IPS-NIHi11 (cell line): Measurements from ENCODE around the gene LRRC19.

Source experiments
- DNase-seq: peaks from one replicate; pipeline ENCODE4 v3.0.0; 2012; ENCODE audit warnings: mixed read lengths, low spot score

Gene LRRC19, protein sequence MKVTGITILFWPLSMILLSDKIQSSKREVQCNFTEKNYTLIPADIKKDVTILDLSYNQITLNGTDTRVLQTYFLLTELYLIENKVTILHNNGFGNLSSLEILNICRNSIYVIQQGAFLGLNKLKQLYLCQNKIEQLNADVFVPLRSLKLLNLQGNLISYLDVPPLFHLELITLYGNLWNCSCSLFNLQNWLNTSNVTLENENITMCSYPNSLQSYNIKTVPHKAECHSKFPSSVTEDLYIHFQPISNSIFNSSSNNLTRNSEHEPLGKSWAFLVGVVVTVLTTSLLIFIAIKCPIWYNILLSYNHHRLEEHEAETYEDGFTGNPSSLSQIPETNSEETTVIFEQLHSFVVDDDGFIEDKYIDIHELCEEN

DNA sequence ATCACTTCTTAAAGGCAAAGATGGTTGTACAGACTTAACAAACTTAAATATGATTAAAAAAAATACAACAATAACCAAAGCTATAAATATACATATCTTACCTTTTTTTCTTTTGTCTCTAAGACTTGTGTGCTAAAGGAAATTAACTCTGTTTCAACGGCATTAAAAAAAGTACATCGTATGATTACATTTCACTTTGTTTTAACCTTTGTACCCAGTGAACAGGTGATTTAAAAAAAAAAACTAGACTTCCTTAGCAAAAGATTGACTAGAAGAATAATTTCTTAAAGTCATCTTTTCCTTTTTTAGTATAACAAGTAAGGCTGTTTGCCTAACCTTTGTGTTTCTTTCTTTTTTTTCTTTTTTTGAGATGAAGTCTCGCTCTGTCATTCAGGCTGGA is at the start of gene LRRC19:
TSS of gene LRRC19 (minus strand) at position 182 of the 400 bp plus-strand sequence. CDS start 5,978 bp downstream, outside the sequence.
- no peak for DNase-seq

DNA sequence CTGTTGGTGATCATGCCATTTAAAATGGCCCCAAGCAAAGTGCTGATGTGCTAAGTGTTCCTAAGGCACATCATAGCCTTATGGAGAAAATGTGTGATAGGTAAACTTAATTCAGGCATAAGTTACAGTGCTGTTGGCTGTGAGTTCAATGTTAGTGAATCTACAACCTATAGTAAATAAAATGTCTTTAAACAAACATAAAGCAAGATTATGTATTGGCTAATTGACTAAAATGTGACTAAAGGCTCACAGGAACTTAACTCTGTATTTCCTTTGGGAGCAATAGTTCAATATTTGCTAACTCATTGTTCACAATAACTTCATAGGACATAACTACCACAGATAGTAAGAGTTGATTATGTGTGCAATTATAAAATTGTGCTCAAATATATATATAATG is 49.4 kb upstream of the LRRC19 start:
- no peak for DNase-seq

DNA sequence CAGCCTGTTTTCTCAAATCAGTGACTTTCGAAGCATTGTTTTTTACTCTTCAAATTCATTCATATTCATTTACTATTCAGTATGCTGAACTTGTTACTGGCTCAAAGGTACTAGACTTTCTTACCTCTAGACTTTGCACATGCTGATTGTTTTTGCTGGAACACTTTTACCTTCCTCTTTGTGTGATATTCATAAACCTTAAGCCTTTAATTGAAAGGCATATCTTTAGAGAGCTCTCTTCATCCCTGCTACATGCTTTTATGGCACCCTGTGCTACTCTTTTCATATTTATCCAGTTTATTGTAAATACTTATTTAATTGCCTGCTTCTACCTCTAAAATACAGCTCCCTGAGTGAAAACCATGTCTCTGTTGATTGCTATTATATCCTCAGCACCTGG is 48.7 kb upstream of the LRRC19 start:
- no peak for DNase-seq

DNA sequence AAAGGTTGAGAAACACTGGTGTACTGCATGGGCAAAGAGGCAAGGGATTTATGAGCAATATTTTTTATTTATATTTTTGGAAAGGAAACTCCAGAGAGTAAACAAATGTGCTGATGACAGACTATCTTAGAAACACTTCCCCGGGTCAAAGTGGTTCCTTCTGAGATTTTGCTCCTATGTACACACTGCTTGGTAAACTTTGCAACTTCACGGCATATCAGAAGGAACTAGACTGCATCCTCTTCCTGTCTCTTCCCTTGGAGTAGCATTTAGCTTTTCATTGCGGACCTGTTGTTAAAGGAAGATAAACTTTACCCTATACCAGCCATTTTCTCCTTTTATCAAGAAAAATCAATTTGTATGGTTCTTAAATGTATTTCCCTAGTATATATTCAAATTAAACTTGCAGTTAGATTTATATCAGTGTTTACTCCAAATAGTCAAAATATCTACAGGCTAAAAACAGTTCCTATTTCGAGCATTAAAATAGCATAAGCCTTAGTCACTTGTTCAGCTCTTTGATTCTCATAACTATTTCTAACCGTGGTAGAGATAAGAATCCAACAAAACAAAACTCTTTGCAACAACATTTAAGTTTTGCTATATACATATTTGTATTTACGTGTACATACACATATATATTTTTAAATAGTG is 48.0 kb upstream of the LRRC19 start:
- DNase-seq, result no peak

DNA sequence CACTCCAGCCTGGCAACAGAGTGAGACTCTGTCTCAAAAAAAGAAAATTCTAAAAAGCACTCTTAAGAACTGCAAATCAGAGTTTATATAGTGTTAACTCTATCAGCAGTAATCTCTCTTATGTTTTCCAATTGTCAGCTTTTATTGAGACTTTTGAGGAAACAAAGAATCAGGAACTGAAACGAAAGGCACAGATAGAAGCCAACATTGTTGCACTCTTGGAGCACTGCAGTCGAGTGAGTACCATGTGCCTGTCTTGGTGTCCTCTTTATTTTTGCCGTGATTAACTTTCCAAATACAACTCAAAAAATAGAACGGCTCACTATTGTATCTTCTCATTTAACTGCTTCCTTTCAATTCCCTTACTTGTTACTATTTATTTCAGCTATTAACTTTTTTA is 41.7 kb upstream of the LRRC19 start:
- no peak for DNase-seq

DNA sequence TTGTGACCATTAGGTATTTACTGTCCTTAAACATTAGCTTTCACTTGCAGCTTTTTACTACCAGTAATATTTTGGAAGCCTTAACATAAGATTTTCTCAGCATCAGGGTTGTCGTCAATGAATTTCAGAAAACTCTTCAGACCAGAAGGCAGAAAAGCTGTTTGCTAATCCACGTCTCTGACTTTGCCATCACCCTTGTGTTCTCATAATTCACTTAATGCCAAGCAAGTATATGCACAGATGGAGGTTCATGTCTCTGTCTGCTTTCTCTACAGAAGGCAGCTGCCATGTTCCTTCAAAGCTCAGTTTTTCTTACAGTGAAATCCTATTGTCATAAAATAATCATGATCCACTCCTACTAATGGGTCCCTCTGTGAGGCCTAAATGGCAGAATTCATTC is 37.7 kb upstream of the LRRC19 start:
- no peak for DNase-seq

DNA sequence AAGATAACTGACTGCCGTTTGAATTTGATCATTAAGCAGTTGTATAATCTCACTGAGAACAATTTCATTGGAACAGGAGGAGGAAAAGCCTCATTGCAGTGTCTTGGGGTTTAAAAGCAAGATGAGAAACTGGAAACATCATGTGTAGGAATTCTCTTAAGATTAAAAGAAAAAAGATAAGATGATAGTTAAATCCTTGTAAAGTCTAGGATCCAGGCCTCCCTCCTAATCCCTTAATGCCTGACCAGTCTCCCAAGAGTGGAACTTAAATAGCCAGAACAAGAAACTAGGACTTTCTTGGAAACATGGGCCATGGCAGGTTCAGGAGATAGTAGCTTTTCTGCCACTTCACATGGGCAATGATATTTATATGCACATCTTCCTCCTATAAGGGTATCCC is 37.0 kb upstream of the LRRC19 start:
- DNase-seq, result no peak

DNA sequence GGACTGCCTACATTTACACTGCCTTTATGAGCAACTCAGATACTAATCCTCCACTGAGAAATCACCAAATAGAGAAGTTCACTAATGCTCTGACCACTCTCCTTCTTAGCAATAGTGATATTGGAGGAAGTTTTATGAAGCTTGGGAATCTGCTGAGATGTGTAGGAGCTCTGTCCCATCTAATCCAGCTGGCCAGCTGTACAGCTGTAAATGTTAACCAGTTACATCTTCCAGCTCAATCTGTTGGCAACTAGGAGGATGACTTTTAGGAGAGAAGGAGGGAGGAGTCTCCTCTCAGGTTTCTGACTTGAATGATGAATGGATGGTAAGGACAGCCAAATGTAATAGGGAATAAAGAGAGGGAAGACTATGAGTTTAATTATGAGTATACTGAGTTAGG is 36.3 kb upstream of the LRRC19 start:
- no peak for DNase-seq

DNA sequence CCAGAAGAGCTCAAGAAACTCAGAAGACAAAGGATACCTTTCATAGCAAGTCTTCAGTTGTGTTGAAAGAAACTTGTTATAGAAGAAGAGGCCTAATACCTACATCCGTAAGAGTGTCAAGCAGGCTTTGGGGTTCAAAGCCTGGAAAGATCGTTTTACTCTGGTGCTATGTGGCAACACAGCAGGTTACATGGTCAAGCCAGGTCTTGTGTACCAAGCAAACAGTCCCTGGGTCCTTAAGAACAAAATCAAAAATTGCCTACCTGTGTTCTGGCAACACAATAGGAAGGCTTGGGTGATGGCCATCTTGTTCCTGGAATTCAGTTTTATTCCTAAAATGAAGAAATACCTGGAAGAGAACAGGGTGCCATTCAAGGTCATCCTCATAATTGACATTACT is 32.0 kb upstream of the LRRC19 start:
- no peak for DNase-seq

DNA sequence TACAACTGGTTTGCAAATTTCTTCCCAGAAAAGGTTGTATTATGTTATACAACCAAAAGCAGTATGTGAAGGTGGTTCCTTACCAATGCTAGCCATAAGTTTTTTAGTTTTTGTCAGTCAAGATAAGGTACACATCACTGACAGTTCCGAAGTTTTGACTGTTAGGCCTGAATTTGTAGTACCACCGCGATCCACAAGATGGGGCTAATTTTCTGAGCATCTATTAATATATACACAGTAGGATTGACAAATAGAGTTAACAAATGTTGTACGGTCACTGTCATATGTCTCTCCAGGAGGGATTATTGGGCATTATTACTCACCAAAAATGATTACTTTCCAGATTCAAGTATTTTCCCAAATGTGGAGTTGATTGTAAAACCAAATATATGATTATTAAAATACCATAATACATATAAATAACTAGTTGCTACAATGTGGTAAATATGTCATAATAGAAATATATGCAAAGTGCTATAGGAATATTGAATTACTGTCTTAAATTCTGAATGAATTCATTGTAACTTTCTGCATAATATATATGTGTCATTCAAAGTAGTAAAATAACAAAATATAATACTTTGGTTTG is 28.4 kb upstream of the LRRC19 start:
- DNase-seq, result peak; percentile 44

DNA sequence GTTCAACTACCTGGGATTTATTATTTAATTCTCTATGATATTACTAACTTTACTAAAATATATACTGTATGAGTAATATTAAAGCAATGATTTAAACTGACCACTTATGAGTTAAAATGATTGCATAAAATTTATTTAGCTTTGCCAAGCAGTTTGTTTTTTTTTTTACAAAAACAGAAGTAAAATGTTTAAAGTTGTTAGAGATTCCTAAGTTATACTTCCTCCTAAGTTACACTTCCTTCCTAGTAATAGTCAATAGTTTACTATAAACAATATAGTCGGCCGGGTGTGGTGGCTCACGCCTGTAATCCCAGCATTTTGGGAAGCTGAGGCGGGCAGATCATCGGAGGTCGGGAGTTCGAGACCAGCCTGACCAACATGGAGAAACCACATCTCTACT is 23.7 kb upstream of the LRRC19 start:
- no peak for DNase-seq

DNA sequence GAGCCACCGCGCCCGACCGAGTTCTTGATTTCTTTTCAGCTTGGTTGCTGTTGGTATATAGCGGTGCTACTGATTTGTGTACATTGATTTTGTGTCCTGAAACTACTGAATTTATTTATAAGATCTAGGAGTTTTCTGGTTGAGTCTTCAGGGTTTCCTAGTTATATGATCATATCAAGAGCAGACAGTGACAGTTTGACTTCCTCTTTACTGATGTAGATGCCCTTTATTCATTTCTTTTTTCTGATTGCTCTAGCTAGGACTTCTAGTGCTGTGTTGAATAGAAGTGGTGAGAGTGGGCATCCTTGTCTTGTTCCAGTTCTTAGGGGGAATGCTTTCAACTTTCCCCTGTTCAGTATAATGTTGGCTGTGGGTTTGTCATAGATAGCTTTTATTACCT is 17.4 kb upstream of the LRRC19 start:
- DNase-seq, result no peak

DNA sequence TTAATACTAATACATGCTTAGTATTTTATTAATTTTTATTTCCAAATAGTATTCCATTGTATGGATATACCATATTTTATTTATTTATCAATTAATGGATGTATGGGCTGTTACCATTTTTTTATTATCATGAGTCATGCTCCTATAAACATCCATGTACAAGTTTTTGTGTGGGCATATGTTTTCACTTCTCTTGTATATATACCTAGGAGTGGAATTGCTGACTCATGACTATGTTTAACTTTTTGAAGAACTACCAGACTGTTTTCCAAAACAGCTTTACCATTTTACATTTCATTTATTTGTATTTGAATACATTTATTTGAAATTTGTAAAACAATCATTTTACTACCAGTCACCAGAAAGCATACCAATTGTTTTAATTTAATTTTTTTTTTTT is 14.1 kb upstream of the LRRC19 start:
- DNase-seq, result no peak

DNA sequence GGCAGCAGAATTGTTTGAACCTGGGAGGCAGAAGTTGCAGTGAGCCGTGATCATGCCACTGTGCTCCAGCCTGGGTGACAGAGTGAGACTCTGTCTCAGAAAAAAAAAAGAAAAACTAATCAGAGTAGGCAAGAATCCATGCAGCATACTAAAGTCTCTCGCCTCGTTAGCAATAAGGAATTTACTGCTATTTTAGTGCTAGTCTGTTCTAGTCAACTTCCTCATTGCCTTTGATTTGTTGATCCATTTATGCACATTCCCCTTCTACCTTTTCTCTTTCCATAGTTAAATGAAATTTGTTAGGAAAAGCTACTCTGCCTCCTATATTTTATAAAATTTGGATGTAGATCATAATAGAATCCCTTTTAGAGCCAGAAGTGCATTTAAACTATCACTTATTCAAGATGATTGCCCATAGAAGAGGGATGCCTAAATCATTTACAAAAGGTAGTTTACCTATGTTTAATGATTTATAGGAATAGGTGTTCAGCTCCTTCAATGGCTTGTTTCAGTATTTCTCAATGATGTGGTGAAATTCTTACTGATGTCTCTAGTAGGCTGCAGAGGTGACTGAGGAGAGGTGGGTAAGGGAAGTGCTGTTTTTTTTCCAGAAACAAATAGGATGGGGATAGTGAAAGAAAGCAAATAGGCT is 1.9 kb downstream of the LRRC19 start:
- DNase-seq, result no peak

DNA sequence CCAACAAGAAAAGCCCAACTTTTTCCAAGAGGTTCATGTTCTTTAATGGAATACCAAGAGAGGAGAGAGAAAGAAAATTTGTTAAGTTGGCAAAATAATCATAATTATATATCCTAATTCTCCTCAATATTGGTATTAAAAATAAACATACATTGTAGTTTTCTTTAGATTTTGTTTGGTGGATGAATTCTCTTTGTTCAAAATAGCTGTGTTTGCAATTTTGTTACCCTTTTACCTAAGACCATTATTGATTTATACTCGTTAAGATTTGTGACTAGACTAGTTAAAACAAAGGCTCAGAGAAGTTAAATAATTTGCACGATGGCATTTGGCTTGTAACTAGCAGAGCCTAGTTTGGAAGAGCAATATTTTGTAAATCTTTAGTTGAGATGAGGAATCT is 9.7 kb downstream of the LRRC19 start:
- no peak for DNase-seq

DNA sequence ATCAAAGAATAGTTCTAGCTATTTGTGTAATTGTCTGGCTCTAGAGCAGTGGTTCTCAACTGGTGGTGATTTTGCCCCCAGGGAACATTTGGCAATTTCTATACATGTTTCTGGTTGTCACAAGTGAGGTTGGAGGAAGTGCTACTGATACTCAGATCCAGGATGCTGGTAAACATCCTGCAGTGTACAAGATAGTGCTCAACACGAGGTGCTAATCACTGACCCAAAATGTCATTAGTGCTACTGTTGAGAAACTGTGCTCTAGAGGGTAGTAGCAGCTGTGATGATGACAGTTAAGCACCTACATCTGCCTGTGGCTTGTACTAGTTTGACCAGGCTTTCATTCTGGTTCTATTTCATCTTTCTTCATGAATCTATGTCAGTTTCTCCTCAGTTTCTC is 22.1 kb downstream of the LRRC19 start:
- DNase-seq, result no peak

DNA sequence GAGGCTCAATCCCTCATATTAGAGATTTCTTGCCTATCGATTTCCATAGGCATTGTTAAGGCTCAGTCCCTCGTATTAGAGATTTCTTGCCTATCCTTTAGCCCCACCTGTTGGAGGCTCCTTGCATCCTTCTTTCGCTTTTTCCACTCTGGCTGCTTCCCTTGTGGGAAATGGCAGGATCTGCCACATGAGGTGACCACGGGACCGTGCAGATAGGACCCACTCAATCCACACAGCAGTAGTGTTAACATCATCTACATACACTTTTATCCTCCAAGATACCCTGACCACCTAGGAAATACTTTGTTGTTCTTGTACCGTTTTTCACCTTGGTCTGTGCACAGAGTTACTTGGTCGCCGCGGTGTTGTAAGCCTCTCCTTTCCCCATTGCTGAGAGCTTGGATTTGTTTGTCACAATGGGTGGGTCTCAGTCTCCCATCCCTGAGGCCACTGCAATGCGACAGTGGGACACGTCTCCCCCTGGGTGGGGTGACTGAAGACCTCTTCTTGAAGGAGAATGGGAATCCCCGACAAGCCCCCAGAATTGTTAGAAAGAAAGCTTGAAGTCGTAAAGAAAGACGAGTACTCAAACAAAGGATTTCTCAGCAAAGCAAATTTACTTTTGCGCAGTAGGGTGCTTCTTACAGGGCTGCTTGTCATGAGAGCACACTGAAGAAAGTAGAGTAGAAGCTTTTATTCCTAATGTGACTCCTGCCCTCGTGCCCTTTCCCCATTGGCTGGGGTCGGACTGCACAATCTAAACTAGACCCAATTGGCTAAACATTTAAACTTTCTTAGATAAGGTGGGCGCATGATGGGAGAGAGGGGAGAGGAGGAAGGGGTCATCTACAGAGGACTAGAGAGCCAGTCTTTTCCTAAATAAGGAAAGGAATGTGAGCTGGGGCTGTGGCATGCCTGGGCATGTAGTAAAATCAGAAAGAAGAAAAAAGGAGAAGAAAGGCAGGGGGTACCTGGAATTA is 29.5 kb downstream of the LRRC19 start:
- DNase-seq, result no peak

DNA sequence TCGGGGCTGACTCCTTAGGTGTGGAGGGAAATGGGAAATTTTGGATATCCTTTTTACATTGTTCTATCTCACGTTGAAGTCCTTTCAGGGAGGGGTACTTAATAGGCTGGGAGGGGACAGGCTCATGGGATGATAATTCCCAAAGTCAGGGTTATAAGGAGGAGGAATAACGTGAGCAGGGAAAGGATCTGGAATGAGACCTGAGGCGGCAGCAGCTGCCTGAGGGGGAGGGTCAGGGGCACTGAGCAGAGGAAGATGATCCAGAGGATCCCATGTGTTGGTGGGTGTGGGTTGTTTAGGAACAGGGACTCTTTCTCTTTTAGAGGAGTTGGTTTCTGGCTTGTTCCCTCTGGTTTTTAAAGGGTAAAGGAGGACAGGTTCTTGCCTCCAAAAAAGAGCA is 30.5 kb downstream of the LRRC19 start:
- no peak for DNase-seq

DNA sequence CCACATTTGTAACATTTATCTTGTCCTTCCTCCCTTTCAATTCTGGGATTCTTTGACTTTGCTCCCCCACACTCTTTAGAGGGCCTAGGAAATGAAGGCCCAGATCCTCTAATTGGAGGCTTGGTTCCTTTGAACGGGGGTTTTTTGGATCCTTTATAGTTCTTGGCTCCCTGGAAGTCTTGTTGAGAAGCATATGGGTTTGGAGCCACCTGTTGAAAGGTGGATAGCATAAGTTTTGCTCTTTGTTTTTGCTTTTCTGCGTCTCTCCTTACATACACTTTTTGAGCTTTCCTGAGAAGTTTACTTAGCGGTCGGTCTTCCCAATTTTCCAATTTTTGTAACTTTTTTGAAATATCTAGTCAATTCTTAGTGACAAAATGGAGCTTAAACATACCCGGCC is 31.5 kb downstream of the LRRC19 start:
- DNase-seq, result no peak

DNA sequence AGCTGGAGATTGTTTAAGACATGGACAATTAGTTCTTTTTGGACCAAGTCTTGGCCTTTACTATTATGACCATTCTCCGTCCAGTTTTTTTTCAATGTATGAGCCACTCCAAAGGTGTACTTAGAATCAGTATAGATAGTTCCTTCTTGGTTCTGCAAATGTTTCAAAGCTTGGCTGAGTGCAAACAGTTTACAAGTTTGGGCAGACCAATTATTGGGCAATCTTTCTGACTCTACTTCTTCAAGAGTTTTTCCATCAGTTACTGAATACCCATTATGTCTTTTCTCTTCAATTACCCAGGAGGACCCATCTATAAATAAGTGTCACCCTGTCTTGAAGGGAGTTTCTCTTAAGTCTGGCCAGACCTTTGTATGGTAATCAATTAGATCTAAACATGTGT is 33.8 kb downstream of the LRRC19 start:
- no peak for DNase-seq

DNA sequence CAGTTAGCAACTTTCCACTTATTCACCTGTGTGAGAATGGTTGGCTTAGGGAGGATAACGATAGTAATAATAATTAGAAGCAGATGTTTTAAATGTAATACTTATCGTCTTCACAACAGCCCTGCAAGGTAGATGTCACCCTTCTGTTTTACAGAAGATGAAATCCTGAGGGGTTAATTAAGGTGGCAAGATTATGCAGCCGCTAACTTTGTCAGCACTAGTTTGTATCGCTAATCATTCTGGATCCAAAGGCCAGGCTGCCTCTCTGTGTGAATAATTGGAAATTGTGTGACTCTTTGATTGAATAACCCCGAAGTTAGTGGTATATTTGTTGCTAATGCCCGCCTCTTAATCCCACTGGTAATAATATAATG is 48.6 kb downstream of the LRRC19 start:
- no peak for DNase-seq
